Cerebellar cortex (tissue), 1 donor: ENCODE data around the gene ADD1.

ENCODE experiments used
- DNase-seq: peaks from one replicate; pipeline ENCODE4 v3.0.0-alpha.2; 2015; ENCODE audit warnings: low spot score

The ADD1 gene

GRCh38 chr4:2843263-2843940 is at the start of gene ADD1:
Gene ADD1, plus strand, starts transcription at chr4:2843844. Its CDS starts 32,072 bp downstream, at chr4:2875916.
- DNase-seq, result peak; percentile 89

- DNase-seq, result no peak
These were observed 49.0 kb upstream of the ADD1 start for GRCh38 chr4:2794486-2795299.

- no peak for DNase-seq
These were observed 48.2 kb upstream of the ADD1 start for GRCh38 chr4:2795300-2795892.

- no peak for DNase-seq
These were observed 47.5 kb upstream of the ADD1 start for GRCh38 chr4:2795893-2796848.

- no peak for DNase-seq
These were observed 46.6 kb upstream of the ADD1 start for GRCh38 chr4:2796849-2797544.

- DNase-seq, result no peak
These were observed 45.9 kb upstream of the ADD1 start for GRCh38 chr4:2797545-2798305.

GRCh38 chr4:2798399-2799223 is 45.0 kb upstream of the ADD1 start:
- no peak for DNase-seq

GRCh38 chr4:2799224-2799911 is 44.3 kb upstream of the ADD1 start:
- DNase-seq, result no peak

- DNase-seq, result no peak
These were observed 43.5 kb upstream of the ADD1 start for GRCh38 chr4:2799971-2800690.

GRCh38 chr4:2800691-2801596 is 42.7 kb upstream of the ADD1 start:
- DNase-seq, result peak; percentile 66

- DNase-seq, result no peak
These were observed 40.8 kb upstream of the ADD1 start for GRCh38 chr4:2802618-2803531.

GRCh38 chr4:2803624-2804448 is 39.8 kb upstream of the ADD1 start:
- DNase-seq, result no peak

- DNase-seq, result no peak
These were observed 39.1 kb upstream of the ADD1 start for GRCh38 chr4:2804449-2804972.

- no peak for DNase-seq
These were observed 38.6 kb upstream of the ADD1 start for GRCh38 chr4:2804973-2805501.
